HG03196 (cell line): ENCODE measurements around the gene C9orf153.

Experiments used
- ATAC-seq: cut with Tn5 transposase; IDR thresholded peaks from one replicate; pipeline ENCODE4 v1.9.1; 2021; ENCODE audit not compliant: unreplicated experiment

C9orf153 gene

DNA sequence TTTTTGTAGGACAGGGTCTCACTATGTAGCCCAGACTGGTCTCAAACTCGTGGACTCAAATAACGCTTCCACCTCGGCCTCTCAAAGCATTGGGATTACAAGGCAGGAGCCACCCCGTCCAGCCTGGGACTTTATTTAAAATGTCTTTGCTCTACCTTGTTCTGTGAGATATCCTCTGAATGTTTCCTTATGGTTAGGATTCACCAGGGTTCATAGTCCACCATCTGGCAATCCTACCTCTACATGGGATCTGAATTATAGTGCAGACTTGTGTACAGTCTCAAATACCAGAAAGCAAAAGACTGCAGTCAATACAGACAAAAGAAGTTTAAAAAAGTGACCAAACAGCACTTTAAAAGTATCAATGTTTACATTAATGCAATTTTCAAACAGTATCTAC, 12.8 kb upstream of the C9orf153 start:
- ATAC-seq: no peak

DNA sequence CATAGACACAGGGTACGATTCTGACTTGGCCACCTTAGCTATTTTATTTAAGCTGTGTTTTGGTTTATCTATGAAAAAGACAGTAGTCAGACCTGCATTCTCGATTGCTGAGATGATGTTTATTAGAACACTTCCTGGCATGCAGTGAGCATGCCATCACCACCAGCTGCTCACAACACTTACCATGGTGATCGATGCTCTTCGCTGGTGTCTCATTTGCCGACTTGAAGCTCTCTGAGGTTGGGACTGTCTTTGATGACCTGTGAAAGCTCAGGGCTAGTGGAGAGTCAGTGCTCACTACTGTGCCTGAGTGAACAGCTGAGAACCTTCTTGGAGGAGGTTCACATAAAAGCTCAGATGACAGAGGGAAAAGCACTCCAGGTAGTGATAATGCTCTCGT, 4.4 kb upstream of the C9orf153 start:
- no peak for ATAC-seq

DNA sequence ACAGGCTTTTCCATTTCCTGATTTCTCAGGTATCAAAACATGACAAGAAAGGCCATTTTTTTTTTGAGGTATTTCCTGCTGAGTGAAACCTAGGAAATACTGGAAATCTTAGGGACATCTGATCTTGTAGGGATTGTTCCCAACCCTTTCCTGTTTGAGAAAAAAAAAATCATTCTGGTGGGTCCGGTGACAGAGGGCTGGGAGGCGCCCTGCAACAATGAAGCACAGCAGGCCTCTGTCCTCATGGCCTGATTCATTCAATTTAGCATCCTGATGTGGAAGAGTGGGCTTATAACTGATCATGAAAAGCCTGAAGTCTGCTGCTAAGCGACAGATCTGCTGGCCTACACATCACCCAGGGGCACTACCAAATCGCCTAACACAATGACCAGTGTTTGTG, 3.0 kb upstream of the C9orf153 start:
- ATAC-seq: no peak

DNA sequence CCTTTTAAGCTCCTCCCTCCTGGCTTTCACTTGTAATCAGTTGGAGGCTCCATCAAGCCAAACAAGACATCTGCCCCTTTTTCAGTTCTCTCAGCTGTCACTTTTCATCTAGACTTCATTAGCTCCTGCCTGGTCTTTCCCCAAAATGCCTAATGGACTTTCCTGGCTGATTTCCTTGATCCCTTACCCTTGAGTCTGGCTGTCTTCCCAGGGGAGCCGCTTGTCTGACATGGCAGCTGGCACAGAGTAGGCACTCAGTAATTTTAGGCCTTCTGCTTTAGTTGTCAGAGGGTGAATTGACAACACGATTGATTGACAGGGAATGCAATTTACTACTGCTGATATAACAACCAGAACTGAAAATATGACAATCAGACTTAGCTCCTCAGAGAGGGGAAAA, 2.1 kb downstream of the C9orf153 start:
- no peak for ATAC-seq

DNA sequence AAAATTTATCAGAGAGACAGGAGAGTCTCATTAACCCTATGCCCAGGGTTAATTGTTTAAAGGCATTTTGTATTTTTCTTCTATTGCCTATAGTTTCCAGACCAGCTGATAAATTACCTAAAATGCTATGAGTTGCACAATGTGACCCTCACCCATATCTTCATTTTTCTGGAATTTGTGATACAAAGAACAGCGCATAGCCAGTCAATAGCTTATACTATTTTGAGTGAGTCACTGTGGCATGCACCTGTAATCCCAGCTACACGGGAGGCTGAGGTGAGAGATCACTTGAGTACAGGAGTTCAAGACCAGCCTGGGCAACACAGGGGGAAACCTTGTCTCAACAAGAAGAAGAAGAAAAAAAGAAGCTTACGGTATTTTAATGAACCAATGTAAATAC, 2.8 kb downstream of the C9orf153 start:
- ATAC-seq: no peak

DNA sequence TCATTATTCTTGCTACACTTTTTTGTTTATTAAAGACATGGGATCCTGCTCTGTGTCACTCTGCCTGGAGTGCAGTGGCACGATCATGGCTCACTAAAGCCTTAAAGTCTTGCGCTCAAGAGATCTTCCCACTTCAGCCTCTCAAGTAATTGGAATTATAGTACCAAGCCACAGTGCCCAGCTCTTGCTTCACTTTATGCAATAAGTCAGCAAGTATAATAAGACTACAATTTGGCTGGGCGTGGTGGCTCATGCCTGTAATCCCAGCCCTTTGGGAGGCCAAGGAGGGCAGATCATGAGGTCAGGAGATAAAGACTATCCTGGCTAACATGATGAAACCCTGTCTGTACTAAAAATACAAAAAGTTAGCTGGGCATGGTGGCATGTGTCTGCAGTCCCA, 5.9 kb downstream of the C9orf153 start:
- ATAC-seq: no peak

DNA sequence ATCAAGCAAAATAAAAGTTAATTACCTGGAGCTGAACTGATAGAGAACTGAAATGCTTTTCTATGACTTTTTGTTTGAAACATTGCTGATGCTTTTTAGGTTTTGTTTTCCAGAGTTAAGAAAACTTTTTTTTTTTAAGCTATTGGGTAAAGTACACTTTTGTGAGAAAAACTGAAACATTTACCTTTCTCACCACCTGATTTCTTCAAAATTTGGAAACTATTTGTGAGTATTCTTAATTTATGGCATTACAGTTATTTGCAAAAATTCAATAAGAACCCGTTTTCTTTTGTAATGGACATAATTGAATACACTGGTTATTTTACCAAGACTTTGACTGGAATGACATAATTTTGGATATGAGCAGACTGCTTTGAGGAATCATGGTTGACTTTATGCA, 6.6 kb downstream of the C9orf153 start:
- no peak for ATAC-seq

DNA sequence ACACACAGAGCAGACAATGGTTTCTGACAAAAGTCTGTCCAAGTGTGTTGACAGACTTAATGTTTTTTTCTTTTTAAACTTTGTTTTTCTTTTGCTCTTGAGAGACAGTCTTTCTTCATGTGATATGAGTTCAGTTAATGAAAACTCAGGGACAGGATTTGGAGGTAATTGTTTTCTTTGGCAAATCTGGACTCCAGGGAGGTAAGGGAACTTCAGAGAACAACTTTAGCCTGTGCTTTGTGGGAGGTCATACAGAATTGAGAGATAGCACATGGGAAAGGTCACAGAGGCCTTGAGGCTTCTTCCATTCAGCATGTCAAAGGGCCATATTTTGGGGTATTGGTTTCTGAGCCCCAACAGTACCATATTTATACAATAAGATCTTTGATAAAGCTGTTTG, 9.3 kb downstream of the C9orf153 start:
- ATAC-seq: no peak

DNA sequence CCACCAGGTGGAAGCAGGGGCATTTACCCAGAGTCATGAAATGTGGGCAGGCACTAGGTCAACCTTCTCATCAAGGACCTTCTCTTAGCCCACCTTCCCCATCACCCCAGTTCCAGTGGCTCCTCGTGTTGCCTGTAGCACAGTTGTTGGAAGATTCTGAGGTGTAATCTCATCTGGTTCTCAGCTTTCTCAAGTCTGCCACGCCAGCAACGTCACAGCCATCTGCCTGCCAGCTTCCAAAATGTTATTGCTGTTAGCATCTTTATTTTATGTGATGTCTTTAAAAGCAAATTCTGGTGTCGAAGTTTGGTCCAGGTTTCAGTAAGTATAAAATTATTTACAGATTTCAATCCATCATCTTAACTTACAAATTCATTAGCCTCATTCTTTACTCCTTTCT, 10.7 kb downstream of the C9orf153 start:
- ATAC-seq: no peak

DNA sequence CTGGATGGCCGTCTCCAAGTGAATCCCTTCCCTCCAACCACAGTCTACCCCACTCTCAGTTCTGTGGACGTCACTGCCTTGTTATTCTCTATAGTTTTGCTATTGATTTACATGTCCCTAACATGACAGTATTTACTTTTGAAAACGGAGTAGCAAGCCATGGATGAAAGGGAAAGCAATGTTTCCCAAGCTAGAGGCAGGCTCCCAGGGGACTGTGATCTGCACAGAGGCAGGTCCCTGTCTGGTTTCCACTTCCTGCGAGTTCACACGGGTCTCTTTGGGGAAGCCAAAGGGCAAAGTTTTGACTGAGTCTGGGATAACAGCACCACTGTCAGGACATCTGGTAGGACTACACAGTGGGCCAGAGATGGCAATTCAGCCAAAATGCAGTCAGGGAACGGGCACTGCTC, 12.7 kb downstream of the C9orf153 start:
- ATAC-seq: peak; percentile 93

DNA sequence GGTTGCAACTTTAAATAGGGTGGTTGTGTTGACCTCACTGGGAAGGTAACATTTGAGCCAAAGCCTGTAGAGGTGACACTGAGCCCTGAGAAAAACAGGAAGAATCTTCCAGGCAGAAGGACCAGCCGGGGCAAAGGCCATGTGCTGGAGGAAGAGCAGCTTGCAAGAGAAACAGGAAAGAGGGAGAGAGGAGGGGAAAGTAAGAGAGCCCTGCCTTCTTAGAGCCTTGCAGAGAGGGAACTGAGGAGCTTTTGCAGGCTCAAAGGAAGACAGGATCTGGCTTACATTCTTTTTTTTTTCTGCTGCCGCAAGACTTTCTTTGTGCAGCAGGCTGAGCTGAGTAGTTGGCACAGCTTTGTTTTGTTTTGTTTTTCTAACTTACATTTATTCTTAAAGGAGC, 17.4 kb downstream of the C9orf153 start:
- no peak for ATAC-seq

DNA sequence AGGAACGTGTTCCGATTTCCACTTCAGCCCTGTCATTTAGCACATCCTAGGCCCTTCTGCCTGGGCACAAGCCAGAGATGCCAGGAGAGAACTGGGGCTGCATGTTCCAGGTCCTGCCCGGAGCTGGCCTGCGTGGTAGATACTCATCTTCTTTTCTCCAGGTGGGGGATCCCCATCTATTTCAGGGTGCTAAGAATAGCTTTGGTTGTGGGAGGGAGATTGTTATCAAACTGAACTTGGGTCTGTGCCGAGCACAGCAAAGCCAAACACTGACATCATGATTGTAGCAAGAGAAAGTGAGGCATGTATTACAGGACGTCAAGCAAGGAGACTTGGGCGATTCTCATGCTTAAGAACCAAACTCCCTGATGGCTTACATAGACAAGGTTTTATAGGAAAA, 18.2 kb downstream of the C9orf153 start:
- no peak for ATAC-seq

DNA sequence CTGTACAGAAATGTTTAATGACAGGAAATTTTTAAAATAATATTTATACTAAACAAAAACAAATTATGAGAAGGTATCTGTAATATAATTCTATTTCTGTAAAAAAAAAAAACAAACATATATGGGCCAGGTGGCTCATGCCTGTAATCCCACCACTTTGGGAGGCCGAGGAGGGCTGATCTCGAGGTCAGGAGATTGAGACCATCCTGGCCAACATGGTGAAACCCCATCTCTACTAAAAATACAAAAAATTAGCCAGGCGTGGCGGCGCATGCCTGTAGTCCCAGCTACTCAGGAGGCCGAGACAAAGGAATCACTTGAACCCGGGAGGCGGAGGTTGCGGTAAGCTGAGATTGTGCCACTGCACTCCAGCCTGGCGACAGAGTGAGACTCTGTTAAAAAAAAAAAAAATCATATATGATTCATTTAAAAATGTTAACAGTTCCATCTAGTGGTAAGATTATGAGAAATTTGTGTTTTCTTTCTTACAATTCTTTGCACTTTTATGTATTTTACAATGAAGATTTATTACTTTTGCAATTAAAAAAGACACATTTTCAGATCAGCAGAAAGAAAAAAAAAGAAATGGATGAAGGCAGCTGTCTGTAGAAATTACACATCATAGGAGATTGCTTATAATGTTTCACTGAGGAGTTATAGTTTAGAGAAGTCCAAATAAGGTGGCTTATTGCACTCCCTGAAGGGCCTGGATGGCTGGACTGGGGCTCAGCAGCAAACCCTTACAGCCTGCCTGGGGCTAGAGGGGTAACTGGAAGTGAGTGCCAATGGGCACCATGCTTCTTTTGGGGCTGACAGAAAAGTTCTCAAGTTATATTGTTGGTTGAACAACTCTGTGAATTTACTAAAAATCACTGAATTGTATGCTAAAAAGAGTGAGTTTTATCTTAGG, 20.3 kb downstream of the C9orf153 start:
- no peak for ATAC-seq

DNA sequence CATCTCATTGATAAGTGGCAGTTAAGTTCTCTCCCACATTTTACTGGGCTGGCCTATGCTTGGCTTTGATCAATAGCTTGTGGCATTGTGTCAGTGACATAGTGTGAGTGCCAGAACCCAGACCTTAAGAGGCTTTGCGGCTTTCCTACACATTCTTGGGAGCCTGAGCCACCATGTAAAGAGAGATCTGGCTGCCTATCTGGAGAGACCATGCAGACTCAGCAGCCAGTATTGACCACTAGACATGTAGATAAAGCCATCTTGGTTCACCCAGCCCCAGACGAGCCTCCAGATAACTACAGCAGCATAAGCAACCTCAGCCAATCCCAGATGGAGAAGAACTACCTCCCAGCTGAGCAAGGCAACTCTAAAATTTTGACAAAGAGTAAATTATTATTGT, 28.6 kb downstream of the C9orf153 start:
- no peak for ATAC-seq

DNA sequence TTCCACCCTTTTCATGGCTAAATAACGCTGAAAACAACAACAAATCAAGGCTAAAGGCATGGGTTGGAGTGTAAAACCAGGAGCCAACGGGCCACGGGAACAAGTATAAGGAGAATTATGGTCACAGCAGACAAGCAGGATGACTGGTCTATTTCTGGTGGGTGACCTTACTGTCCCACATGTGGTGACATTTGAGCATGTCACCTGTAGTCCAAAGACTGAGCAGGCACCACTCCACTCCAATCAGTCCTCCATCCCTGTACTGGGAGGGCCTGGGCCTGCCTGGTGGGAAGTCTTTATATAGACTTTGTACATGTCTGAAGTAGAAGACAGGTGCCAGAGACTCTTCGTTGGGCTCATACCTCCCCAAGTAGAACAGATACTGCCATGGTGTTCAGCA, 36.8 kb downstream of the C9orf153 start:
- ATAC-seq: no peak

DNA sequence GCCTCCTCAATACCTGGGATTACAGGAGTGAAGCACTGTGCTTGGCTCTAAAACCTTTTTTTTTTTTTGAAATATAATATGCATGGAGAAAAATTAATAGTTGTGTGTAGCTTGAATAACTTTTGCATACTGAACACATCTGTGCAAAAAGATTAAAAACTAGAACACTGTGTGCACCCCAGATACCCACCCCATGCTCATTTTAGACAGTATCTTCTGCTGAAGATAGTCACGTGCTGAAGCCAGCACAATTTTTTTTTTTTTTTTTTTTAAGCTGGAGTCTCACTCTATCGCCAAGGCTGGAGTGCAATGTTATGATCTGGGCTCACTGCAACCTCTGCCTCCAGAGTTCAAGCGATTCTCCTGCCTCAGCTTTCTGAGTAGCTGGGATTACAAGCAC, 39.9 kb downstream of the C9orf153 start:
- no peak for ATAC-seq

DNA sequence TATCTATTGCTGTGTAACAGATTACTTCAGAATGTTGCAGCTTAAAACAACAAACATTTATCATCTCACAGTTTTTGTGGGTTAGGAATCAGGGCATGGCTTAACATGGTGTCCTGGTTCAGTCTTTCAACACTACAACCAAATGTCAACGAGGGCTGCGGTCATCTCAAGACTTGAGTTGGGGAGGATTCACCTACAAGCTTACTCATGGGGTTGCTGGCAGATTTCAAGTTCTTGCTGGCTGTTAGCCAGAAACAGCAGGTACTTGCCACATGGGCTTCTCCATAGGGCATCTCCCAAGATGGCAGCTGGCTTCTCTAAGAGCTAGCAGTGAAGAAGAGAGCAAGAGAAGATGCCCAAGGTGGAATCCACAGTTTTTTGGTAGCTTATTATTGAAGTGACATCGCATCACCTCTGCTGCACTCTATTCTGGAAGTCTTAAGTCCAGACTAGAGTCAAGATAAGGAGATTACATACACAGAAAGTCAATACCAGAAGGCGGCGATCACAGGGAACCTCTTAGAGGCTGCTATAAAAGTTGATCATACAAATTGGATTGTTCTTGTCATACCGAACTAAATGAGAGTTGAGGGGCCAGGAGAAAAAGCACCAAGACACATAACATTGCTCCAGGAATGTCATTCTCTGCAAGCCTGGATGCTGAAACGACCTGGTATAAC, 42.2 kb downstream of the C9orf153 start:
- no peak for ATAC-seq

DNA sequence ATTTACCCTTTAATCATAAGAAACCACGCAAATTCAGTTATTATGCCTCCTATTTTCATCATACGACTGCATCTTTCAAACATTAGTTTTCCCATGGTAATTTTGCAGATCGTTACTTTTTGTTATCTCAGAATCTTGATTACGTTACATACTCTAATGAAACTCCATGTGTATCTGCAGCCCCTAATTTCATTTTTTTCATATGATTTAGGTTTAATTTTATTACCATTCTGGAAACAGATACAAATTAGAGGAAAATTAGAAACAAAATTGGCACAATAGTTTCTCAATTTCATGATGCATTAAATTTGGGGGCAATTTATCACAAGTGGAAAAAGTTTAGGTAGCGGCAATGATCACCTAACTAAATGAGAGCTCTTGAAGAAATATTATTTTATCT, 52.3 kb downstream of the C9orf153 start:
- ATAC-seq: no peak

DNA sequence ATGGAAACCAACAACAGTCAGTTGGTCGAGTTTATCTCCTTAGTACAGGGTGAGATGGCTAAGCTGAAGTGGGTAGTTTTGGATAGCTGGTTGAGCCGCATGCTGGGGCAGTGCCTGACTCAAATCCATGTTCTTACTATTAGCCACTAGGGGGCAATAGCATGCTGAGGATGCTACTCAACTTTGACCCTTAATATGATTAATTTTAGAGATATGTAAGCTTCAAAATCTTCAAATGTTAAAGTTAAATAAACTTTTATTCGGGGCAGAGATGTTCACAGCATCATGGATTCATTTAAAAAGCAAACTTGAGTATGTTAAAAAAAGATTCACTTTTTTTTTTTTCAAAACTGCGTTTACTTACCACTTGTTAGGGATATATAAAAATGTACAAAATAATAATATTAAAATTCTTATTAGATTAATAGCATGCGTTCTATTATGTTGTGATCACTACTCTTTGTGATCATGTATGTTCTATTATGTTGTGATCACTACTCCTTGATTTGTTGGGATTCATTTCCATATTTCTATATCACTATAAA, 57.0 kb downstream of the C9orf153 start:
- ATAC-seq: no peak

DNA sequence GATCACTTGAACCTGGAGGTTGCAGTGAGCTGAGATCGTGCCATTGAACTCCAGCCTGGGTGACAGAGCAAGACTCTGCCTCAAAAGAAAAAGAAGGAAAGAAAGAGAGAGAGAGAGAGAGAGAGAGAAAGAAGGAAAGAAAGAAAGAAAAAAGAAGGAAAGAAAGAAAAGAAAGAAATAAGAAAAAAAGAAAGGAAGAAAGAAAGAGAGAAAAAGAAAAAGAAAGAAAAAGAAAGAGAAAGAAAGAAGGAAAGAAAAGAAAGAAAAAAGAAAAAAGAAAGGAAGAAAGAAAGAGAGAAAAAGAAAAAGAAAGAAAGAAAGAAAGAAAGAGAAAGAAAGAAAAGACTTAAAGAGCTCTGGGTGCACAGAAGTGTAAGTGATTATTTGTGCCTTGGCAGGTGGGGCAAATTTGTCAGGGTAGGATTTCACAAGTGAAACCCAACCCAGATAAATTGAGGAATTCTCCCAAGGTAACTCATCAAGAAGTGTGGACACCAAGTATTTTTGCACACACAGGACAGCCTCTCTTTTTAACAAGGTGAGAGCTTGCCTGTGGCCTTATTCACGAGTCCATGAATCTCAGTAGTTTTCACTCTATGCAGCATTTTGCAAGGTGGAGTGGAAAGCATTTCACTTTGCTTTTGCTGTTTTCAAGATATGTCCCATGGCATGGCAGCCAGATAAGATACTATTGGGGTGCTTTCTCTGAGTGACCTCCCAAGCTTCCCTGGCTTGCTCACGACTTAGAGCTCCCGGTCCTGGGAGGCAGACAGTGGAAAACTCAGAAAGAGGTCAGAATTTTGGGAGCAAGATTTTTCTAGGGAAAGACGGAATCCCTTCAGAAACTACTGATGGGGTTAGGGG, 57.8 kb downstream of the C9orf153 start:
- no peak for ATAC-seq

DNA sequence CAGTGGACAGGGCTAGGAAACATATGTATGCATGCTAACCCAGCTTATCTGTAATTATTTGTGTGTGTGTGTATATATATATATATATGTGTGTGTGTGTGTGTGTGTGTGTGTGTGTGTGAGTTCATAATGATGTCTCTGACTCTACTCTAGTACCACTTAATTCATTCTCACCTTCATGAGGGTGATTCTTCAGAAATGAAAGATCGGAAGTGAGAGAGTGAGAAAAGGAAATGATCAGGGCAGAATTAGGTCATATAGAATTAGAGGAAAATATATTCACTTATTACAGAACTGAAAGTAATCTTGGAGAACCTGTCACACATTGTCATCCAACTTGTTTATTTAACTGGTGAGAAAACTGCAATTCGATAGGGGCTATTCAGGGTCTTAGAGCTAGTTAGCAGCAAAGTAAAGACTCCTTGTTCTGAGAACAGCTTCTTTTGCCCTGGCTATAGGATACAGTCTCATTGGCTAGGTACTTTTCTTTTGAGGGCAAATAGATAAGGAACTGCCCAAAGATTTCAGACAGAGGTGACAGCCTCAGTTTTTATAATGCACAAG, 58.8 kb downstream of the C9orf153 start:
- ATAC-seq: no peak
